A549 (cell line): ENCODE data around the gene TIMM9.

Source experiments
- BHLHE40 ChIP-seq: IDR thresholded peaks from 2 replicates; pipeline ENCODE4 v1.6.1; 2012; ENCODE audit warnings: low read depth, low read length, inconsistent platforms
- CEBPB ChIP-seq, 2 experiments: fragments of >200 bp in 1 of 2; sonication (Bioruptor Twin) in 1 of 2; formaldehyde crosslinking in 1 of 2; IDR thresholded peaks; 2 replicates each; pipeline ENCODE4 v1.6.1; 2012 to 2016
- EP300 ChIP-seq, 2 experiments: fragments of >200 bp; sonication (Bioruptor Twin); formaldehyde crosslinking; IDR thresholded peaks; 2 replicates in 1 of 2; 3 replicates in 1 of 2; pipeline ENCODE4 v1.6.1; 2016 to 2017
- ESRRA ChIP-seq: fragments of 150-350 bp; IDR thresholded peaks from 2 replicates; pipeline ENCODE4 v1.6.1; 2014; ENCODE audit warnings: mild to moderate bottlenecking, low read length, borderline replicate concordance
- MAZ ChIP-seq: fragments of 150-350 bp; IDR thresholded peaks from 2 replicates; pipeline ENCODE4 v1.6.1; 2014; ENCODE audit warnings: antibody characterized with exemption, low read depth, low read length, borderline replicate concordance
- PHF8 ChIP-seq: fragments of 200-600 bp; sonication (generic); IDR thresholded peaks from 2 replicates; pipeline ENCODE4 v1.6.1; 2016; ENCODE audit warnings: low read depth, mild to moderate bottlenecking, antibody characterized with exemption, moderate library complexity, borderline replicate concordance
- POLR2A ChIP-seq: IDR thresholded peaks from 2 replicates; pipeline ENCODE4 v1.6.1; 2012; ENCODE audit warnings: mild to moderate bottlenecking, low read length
- SREBF2 ChIP-seq: fragments of 450-650 bp; IDR thresholded peaks from 2 replicates; pipeline ENCODE4 v1.6.1; 2014; ENCODE audit warnings: mild to moderate bottlenecking, moderate library complexity
- TF ChIP-seq, protein P1 (sequence below): fragments of >200 bp; sonication (Bioruptor Twin); formaldehyde crosslinking; IDR thresholded peaks from 3 replicates; pipeline ENCODE4 v1.5.1; 2016
- TF ChIP-seq, protein P2 (sequence below): fragments of 200-600 bp; sonication (generic); IDR thresholded peaks from 2 replicates; pipeline ENCODE4 v1.6.1; 2016; ENCODE audit warnings: antibody characterized with exemption, mild to moderate bottlenecking, moderate library complexity
- TF ChIP-seq, protein P3 (sequence below): fragments of 250-450 bp; sonication (Bioruptor Pico); IDR thresholded peaks from 2 replicates; pipeline ENCODE4 v1.5.0; 2021; ENCODE audit warnings: mild to moderate bottlenecking, moderate library complexity, borderline replicate concordance

DNA sequence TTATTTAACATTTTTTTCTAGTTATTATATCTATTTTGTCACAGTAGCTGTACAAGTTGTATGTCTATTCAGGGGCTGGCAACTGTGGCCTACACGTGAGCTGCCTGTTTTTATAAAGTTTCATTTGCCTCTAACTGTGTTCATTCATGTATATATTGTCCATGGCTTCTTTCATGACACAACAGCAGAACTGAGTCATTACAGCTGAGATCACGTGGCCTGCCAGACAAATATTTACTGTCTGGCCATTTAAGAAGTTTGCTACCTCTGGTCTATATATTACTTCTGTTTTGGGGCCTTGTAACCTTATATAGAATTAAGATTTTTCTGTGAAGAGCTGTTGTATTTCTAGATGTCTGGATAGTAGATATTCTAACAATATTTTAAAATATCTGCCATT is 38.1 kb upstream of the TIMM9 start:
- TF ChIP-seq, protein P1, sequence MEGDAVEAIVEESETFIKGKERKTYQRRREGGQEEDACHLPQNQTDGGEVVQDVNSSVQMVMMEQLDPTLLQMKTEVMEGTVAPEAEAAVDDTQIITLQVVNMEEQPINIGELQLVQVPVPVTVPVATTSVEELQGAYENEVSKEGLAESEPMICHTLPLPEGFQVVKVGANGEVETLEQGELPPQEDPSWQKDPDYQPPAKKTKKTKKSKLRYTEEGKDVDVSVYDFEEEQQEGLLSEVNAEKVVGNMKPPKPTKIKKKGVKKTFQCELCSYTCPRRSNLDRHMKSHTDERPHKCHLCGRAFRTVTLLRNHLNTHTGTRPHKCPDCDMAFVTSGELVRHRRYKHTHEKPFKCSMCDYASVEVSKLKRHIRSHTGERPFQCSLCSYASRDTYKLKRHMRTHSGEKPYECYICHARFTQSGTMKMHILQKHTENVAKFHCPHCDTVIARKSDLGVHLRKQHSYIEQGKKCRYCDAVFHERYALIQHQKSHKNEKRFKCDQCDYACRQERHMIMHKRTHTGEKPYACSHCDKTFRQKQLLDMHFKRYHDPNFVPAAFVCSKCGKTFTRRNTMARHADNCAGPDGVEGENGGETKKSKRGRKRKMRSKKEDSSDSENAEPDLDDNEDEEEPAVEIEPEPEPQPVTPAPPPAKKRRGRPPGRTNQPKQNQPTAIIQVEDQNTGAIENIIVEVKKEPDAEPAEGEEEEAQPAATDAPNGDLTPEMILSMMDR = no peak
- TF ChIP-seq MAZ = no peak
- TF ChIP-seq POLR2A = no peak
- no peak for TF ChIP-seq EP300 (IDR thresholded peaks at IDR 0.05)
- no peak for TF ChIP-seq PHF8
- no peak for TF ChIP-seq BHLHE40
- TF ChIP-seq, protein P2, sequence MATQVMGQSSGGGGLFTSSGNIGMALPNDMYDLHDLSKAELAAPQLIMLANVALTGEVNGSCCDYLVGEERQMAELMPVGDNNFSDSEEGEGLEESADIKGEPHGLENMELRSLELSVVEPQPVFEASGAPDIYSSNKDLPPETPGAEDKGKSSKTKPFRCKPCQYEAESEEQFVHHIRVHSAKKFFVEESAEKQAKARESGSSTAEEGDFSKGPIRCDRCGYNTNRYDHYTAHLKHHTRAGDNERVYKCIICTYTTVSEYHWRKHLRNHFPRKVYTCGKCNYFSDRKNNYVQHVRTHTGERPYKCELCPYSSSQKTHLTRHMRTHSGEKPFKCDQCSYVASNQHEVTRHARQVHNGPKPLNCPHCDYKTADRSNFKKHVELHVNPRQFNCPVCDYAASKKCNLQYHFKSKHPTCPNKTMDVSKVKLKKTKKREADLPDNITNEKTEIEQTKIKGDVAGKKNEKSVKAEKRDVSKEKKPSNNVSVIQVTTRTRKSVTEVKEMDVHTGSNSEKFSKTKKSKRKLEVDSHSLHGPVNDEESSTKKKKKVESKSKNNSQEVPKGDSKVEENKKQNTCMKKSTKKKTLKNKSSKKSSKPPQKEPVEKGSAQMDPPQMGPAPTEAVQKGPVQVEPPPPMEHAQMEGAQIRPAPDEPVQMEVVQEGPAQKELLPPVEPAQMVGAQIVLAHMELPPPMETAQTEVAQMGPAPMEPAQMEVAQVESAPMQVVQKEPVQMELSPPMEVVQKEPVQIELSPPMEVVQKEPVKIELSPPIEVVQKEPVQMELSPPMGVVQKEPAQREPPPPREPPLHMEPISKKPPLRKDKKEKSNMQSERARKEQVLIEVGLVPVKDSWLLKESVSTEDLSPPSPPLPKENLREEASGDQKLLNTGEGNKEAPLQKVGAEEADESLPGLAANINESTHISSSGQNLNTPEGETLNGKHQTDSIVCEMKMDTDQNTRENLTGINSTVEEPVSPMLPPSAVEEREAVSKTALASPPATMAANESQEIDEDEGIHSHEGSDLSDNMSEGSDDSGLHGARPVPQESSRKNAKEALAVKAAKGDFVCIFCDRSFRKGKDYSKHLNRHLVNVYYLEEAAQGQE = no peak
- TF ChIP-seq ESRRA = no peak
- TF ChIP-seq SREBF2 = no peak
- no peak for TF ChIP-seq CEBPB (IDR thresholded peaks at IDR 0.05)
- TF ChIP-seq, protein P3, sequence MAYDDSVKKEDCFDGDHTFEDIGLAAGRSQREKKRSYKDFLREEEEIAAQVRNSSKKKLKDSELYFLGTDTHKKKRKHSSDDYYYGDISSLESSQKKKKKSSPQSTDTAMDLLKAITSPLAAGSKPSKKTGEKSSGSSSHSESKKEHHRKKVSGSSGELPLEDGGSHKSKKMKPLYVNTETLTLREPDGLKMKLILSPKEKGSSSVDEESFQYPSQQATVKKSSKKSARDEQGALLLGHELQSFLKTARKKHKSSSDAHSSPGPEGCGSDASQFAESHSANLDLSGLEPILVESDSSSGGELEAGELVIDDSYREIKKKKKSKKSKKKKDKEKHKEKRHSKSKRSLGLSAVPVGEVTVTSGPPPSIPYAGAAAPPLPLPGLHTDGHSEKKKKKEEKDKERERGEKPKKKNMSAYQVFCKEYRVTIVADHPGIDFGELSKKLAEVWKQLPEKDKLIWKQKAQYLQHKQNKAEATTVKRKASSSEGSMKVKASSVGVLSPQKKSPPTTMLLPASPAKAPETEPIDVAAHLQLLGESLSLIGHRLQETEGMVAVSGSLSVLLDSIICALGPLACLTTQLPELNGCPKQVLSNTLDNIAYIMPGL (CRISPR knock-in tag) = no peak
